Esophagus squamous epithelium (tissue), 5 donors: ENCODE results near the gene TMEM63B. TPM values are rescaled to one million over a fixed set of nuclear protein-coding genes. Genes with fewer than 3 reads are reported as not detected.

Source experiments
- DNase-seq: peaks from one replicate; lab custom pipeline; 2025; lab: John Stamatoyannopoulos, UW
- H3K27ac ChIP-seq, 4 donors: fragments of 200-600 bp; sonication (generic); one replicate each; pipeline ENCODE4 v1.5.1; 2016 to 2019; ENCODE audit warnings: mild to moderate bottlenecking in 1 of 4
- H3K27me3 ChIP-seq, 4 donors: fragments of 200-600 bp; sonication (generic); 1 replicate in 3 of 4; 2 replicates in 1 of 4; pipeline versions ENCODE4 v1.5.1 to v1.6.0; 2017 to 2021; ENCODE audit warnings: antibody characterized with exemption in 1 of 4
- H3K36me3 ChIP-seq, 3 donors: fragments of 200-600 bp; sonication (generic); one replicate each; pipeline ENCODE4 v1.5.1; 2016 to 2019
- H3K4me1 ChIP-seq, 3 donors: fragments of 200-600 bp; sonication (generic); one replicate each; pipeline ENCODE4 v1.5.1; 2017 to 2019
- H3K4me3 ChIP-seq, 4 donors: fragments of 200-600 bp; sonication (generic); 1 replicate in 3 of 4; 2 replicates in 1 of 4; pipeline ENCODE4 v1.5.1; 2016 to 2019; ENCODE audit warnings: mild to moderate bottlenecking in 2 of 4, moderate library complexity in 1 of 4
- H3K9me3 ChIP-seq, 3 donors: fragments of 200-600 bp; sonication (generic); one replicate each; pipeline ENCODE4 v1.5.1; 2016 to 2019
- CTCF ChIP-seq, 6 experiments: fragments of 450-650 bp in 4 of 6; fragments of 200-600 bp in 2 of 6; sonication (generic) in 2 of 6; IDR thresholded peaks; one replicate each; pipeline ENCODE4 v1.5.1; 2016 to 2019; ENCODE audit warnings: antibody characterized with exemption in 6 of 6, mild to moderate bottlenecking in 4 of 6, moderate library complexity in 4 of 6
- POLR2A ChIP-seq, 4 donors: fragments of 450-650 bp; IDR thresholded peaks; one replicate each; pipeline ENCODE4 v1.6.1; 2017; ENCODE audit warnings: antibody characterized with exemption in 4 of 4, mild to moderate bottlenecking in 4 of 4, moderate library complexity in 3 of 4
- WGBS, 2 donors: methylation state at CpG; one replicate each; pipeline ENCODE4 v1.1.5; 2018; 5-methylcytosine and 5-hydroxymethylcytosine counted together
- intact Hi-C: fragments of 100-400 bp; cut with DNase I; formaldehyde crosslinking; loops from one replicate; pipeline ENCODE4 v1.15.0; 2022
- total RNA-seq, 4 donors: library from RNA; depleted of rRNA; stranded (reverse); fragments of >200 nt; gene quantifications; one replicate each; pipeline ENCODE4 v1.1.0, GENCODE V29; 2016
- donor health status: DM: yes; HTN: yes; CAD: no.

TMEM63B gene
- total RNA-seq, 4 donors from 2014 or later, result 27.8 to 56.3 (median 45.5) TPM

DNA sequence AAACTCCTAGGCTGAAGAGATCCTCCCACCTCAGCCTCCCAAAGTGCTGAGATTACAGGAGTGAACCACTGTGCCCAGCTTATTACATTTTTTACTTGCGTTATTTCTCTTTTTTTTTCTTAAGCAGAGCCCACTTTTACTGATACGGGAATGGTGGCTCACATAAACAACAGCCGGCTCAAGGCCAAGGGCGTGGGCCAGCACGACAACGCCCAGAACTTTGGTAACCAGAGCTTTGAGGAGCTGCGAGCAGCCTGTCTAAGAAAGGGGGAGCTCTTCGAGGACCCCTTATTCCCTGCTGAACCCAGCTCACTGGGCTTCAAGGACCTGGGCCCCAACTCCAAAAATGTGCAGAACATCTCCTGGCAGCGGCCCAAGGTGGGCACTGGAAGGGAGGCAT is 41.8 kb downstream of the TMEM63B start:
- WGBS, 2 donors, result 41 to 59% methylated on average over 8 to 9 of the region's 9 CpGs
- intact Hi-C loops, result no loop called here
- TF ChIP-seq CTCF (IDR thresholded peaks at IDR 0.05), result no peak
- no peak for TF ChIP-seq POLR2A (IDR thresholded peaks at IDR 0.05)
- no peak for DNase-seq
- H3K27me3 ChIP-seq, result peaks cover 0 to 31% (median 0%) of the 10 kb centered on the region in 4 donors
- no peak overlapping the region for H3K4me3 ChIP-seq
- no peaks in the 10 kb centered on the region for H3K9me3 ChIP-seq
- H3K36me3 ChIP-seq, result no peaks in the 10 kb centered on the region
- H3K27ac ChIP-seq, result no peak overlapping the region
- peaks cover 0 to 19% (median 8%) of the 10 kb centered on the region in 3 donors for H3K4me1 ChIP-seq

DNA sequence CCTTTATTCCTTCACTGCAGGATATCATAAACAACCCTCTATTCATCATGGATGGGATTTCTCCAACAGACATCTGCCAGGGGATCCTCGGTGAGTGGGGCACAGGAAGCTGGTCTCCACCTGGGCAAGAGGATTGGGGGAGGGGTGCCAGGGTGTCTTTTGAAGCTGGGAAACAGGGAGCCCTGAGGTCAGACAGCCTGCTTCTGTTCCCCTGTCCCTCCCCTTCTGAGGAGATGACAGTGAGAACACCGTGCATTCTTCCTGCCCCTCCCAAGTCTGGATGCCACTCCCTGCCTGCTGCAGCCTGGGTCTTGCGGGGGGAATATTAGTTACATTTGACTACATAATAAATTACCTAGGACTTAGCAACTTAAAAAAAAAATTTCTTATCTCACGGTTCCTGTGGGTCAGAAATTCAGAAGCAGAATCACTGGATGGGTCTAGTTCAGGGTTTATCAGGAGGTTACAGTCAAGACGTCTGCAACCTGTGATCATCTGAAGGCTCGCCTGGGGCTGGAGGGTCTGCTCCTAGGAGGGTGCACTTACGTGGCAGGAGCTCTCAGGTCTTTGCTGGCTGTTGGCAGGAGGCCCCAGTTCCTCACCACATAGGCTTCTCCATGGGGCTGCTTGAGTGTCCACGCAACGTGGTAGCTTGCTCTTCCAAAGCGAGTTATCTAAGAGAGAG is 42.7 kb downstream of the TMEM63B start:
- Histone ChIP-seq H3K36me3 (no peaks in the 10 kb centered on the region), H3K4me3 (no peak overlapping the region), H3K27me3 (peaks cover 0 to 24% (median 0%) of the 10 kb centered on the region in 4 donors), H3K4me1 (peaks cover 0 to 19% (median 8%) of the 10 kb centered on the region in 3 donors), H3K9me3 (no peaks in the 10 kb centered on the region), H3K27ac (no peak overlapping the region)
- no peak for TF ChIP-seq POLR2A (IDR thresholded peaks at IDR 0.05)
- no peak for TF ChIP-seq CTCF (IDR thresholded peaks at IDR 0.05)
- WGBS, 2 donors, result 58 to 75% methylated on average over 5 to 8 of the region's 10 CpGs
- no peak for DNase-seq
- intact Hi-C loops, result loop anchor here (5.0 kb wide), 2 partner anchors 67 to 87 kb away; partner anchors contain the start of gene SLC35B2

- 75 to 84% methylated on average over 8 to 12 of the region's 12 CpGs for WGBS, 2 donors
- TF ChIP-seq CTCF (IDR thresholded peaks at IDR 0.05) (no peak), POLR2A (IDR thresholded peaks at IDR 0.05) (no peak)
- H3K4me3 ChIP-seq, result no peak overlapping the region
- H3K36me3 ChIP-seq, result no peaks in the 10 kb centered on the region
- H3K4me1 ChIP-seq, result peaks cover 0 to 28% (median 10%) of the 10 kb centered on the region in 3 donors
- peaks cover 0 to 8% (median 0%) of the 10 kb centered on the region in 4 donors for H3K27me3 ChIP-seq
- no peak overlapping the region for H3K27ac ChIP-seq
- no peak for DNase-seq
- intact Hi-C loops, result loop anchor here (5.0 kb wide), 2 partner anchors 65 to 85 kb away; partner anchors contain the start of gene SLC35B2
- H3K9me3 ChIP-seq, result no peaks in the 10 kb centered on the region
Measured at GRCh38 chr6:44171899-44172546, 44.7 kb downstream of the TMEM63B start.

DNA sequence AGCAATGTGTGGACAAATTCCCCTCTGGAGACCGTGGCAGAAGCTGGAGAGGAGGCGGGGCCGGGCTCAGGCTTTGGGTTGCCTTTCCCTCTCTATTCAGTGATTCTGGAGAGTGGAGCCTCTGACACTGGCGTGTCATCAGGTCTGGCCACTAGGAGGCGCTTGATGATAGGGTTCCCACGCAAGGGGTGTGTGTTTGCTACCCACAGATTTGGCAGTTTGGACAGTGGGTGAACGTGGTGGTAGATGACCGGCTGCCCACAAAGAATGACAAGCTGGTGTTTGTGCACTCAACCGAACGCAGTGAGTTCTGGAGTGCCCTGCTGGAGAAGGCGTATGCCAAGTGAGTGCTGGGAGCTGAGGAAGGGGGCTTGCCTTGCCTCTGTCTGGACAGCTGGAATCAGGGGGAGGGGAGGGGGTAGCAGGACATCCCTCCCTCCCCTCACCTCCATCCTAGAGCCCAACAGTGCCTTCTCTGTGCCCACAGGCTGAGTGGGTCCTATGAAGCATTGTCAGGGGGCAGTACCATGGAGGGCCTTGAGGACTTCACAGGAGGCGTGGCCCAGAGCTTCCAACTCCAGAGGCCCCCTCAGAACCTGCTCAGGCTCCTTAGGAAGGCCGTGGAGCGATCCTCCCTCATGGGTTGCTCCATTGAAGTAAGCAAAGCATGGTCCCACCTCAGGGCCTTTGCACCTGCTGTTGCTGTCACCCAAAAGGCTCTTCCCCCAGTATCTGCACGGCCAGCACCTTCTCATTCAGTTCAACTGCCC is 45.6 kb downstream of the TMEM63B start:
- peaks cover 0 to 8% (median 0%) of the 10 kb centered on the region in 4 donors for H3K27me3 ChIP-seq
- no peak overlapping the region for H3K4me3 ChIP-seq
- H3K4me1 ChIP-seq, result peaks cover 0 to 37% (median 12%) of the 10 kb centered on the region in 3 donors
- no peaks in the 10 kb centered on the region for H3K9me3 ChIP-seq
- TF ChIP-seq CTCF (IDR thresholded peaks at IDR 0.05) (peak; percentile 81 to 94 (median 88)), POLR2A (IDR thresholded peaks at IDR 0.05) (no peak)
- peak; percentile 13 for DNase-seq
- H3K27ac ChIP-seq, result no peak overlapping the region
- intact Hi-C loops, result loop anchor here (5.0 kb wide), 2 partner anchors 64 to 84 kb away; partner anchors contain the start of gene SLC35B2
- 18 to 19% methylated on average over 9 to 14 of the region's 15 CpGs for WGBS, 2 donors
- no peaks in the 10 kb centered on the region for H3K36me3 ChIP-seq
